SK-N-SH treated with all-trans-retinoic acid at 6 μM for 48 hours (cell line): ENCODE measurements around the gene MTARC1.

Experiments used
- ATAC-seq: fragments of 200-7000 bp; cut with Tn5 transposase; 3 replicates; pipeline ENCODE4 v1.9.1; 2020; ENCODE audit warnings: mild to moderate bottlenecking, moderate library complexity
- ARNTL ChIP-seq: fragments of 450-650 bp; formaldehyde crosslinking; IDR thresholded peaks from 2 replicates; pipeline ENCODE4 v1.5.0; 2020; ENCODE audit warnings: low read depth, mild to moderate bottlenecking, moderate library complexity, borderline replicate concordance
- BACH2 ChIP-seq: fragments of 250-450 bp; sonication (Bioruptor Pico); IDR thresholded peaks from 2 replicates; pipeline ENCODE4 v1.9.0; 2021; ENCODE audit warnings: mild to moderate bottlenecking, borderline replicate concordance
- CREB5 ChIP-seq: fragments of 250-450 bp; sonication (Bioruptor Pico); IDR thresholded peaks from 2 replicates; pipeline ENCODE4 v1.5.1; 2020; ENCODE audit warnings: low read depth, mild to moderate bottlenecking, moderate library complexity
- CSDC2 ChIP-seq: fragments of 250-450 bp; sonication (Bioruptor Pico); IDR thresholded peaks from 2 replicates; pipeline ENCODE4 v1.5.0; 2020; ENCODE audit warnings: mild to moderate bottlenecking, moderate library complexity
- ESRRG ChIP-seq: fragments of 250-450 bp; sonication (Bioruptor Pico); IDR thresholded peaks from 2 replicates; pipeline ENCODE4 v1.6.1; 2021; ENCODE audit warnings: mild to moderate bottlenecking
- GLIS3 ChIP-seq: fragments of 250-450 bp; sonication (Bioruptor Pico); IDR thresholded peaks from 2 replicates; pipeline ENCODE4 v1.5.0; 2020; ENCODE audit warnings: mild to moderate bottlenecking, moderate library complexity
- ISL1 ChIP-seq: fragments of 250-450 bp; sonication (Bioruptor Pico); IDR thresholded peaks from 2 replicates; pipeline ENCODE4 v2.1.2; 2022; ENCODE audit warnings: mild to moderate bottlenecking, moderate library complexity
- OSR1 ChIP-seq: fragments of 250-450 bp; sonication (Bioruptor Pico); IDR thresholded peaks from 2 replicates; pipeline ENCODE4 v1.8.0; 2022; ENCODE audit warnings: moderate library complexity, mild to moderate bottlenecking, inconsistent platforms
- POU6F1 ChIP-seq: fragments of 250-450 bp; sonication (Bioruptor Pico); IDR thresholded peaks from 2 replicates; pipeline ENCODE4 v1.8.0; 2021; ENCODE audit warnings: low read depth, mild to moderate bottlenecking, moderate library complexity, borderline replicate concordance
- PPARA ChIP-seq: fragments of 250-450 bp; sonication (Bioruptor Pico); IDR thresholded peaks from 2 replicates; pipeline ENCODE4 v1.5.0; 2020; ENCODE audit warnings: mild to moderate bottlenecking, borderline replicate concordance
- RARB ChIP-seq: fragments of 250-450 bp; sonication (Bioruptor Pico); IDR thresholded peaks from 2 replicates; pipeline ENCODE4 v1.8.0; 2021; ENCODE audit warnings: mild to moderate bottlenecking, moderate library complexity
- SNAI2 ChIP-seq: fragments of 250-450 bp; sonication (Bioruptor Pico); IDR thresholded peaks from 2 replicates; pipeline ENCODE4 v1.5.0; 2020; ENCODE audit warnings: mild to moderate bottlenecking, moderate library complexity
- TCF4 ChIP-seq: fragments of 250-450 bp; sonication (Bioruptor Pico); IDR thresholded peaks from 2 replicates; pipeline ENCODE4 v1.8.0; 2021; ENCODE audit warnings: mild to moderate bottlenecking, moderate library complexity, borderline replicate concordance
- TOX ChIP-seq: fragments of 250-450 bp; sonication (Bioruptor Pico); IDR thresholded peaks from 2 replicates; pipeline ENCODE4 v1.8.0; 2021; ENCODE audit warnings: mild to moderate bottlenecking, moderate library complexity, borderline replicate concordance
- TSHZ2 ChIP-seq: fragments of 250-450 bp; sonication (Bioruptor Pico); IDR thresholded peaks from 2 replicates; pipeline ENCODE4 v1.5.0; 2020; ENCODE audit warnings: mild to moderate bottlenecking, moderate library complexity
- ZC3H10 ChIP-seq: fragments of 250-450 bp; sonication (Bioruptor Pico); IDR thresholded peaks from 2 replicates; pipeline ENCODE4 v1.5.1; 2021; ENCODE audit warnings: mild to moderate bottlenecking, moderate library complexity
- ZFP3 ChIP-seq: fragments of 250-450 bp; sonication (Bioruptor Pico); IDR thresholded peaks from 2 replicates; pipeline ENCODE4 v1.5.0; 2020; ENCODE audit warnings: mild to moderate bottlenecking, moderate library complexity
- ZFP30 ChIP-seq: fragments of 450-650 bp; formaldehyde crosslinking; IDR thresholded peaks from 2 replicates; pipeline ENCODE4 v1.5.0; 2022; ENCODE audit warnings: mild to moderate bottlenecking, moderate library complexity
- ZNF565 ChIP-seq: fragments of 450-650 bp; formaldehyde crosslinking; conservative IDR thresholded peaks from 2 replicates; pipeline ENCODE4 v1.5.0; 2020; ENCODE audit warnings: low read depth, mild to moderate bottlenecking, moderate library complexity
- ZNF70 ChIP-seq: fragments of 450-650 bp; formaldehyde crosslinking; IDR thresholded peaks from 2 replicates; pipeline ENCODE4 v1.5.0; 2020; ENCODE audit warnings: mild to moderate bottlenecking, moderate library complexity
- TF ChIP-seq, protein P1 (sequence below): fragments of 250-450 bp; sonication (Bioruptor Pico); IDR thresholded peaks from 2 replicates; pipeline ENCODE4 v1.8.0; 2020; ENCODE audit warnings: mild to moderate bottlenecking, moderate library complexity, borderline replicate concordance

MTARC1 gene

DNA sequence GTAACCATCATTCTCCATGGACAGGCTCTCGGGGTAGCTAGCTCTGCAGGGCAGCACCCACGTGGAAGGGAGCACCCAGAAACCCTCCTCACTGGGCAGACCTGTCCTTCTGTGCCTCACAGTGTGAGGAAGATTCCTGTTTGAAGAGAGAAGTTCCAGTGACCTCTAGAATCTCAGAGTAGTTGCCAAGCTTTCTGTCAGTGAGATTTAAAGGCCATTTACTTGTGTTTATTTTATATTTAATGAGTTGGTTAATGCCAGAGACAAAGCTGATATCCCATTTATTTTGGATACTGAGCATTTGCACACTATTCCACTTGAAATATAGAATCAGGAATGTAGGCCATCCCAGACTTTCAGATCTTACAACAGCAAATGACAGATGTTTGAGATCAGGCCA lies 28.7 kb downstream of the MTARC1 start:
- ATAC-seq: no peak
- no peak for TF ChIP-seq RARB (CRISPR knock-in tag)
- no peak for TF ChIP-seq POU6F1 (CRISPR knock-in tag)
- no peak for TF ChIP-seq ZNF565
- TF ChIP-seq, protein P1, sequence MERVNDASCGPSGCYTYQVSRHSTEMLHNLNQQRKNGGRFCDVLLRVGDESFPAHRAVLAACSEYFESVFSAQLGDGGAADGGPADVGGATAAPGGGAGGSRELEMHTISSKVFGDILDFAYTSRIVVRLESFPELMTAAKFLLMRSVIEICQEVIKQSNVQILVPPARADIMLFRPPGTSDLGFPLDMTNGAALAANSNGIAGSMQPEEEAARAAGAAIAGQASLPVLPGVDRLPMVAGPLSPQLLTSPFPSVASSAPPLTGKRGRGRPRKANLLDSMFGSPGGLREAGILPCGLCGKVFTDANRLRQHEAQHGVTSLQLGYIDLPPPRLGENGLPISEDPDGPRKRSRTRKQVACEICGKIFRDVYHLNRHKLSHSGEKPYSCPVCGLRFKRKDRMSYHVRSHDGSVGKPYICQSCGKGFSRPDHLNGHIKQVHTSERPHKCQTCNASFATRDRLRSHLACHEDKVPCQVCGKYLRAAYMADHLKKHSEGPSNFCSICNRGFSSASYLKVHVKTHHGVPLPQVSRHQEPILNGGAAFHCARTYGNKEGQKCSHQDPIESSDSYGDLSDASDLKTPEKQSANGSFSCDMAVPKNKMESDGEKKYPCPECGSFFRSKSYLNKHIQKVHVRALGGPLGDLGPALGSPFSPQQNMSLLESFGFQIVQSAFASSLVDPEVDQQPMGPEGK (CRISPR knock-in tag): no peak
- TF ChIP-seq ZC3H10 (CRISPR knock-in tag): no peak
- no peak for TF ChIP-seq ZFP3 (CRISPR knock-in tag)
- no peak for TF ChIP-seq ARNTL
- no peak for TF ChIP-seq ZNF70 (CRISPR knock-in tag)
- TF ChIP-seq BACH2: no peak
- TF ChIP-seq SNAI2 (CRISPR knock-in tag): no peak
- no peak for TF ChIP-seq CSDC2 (CRISPR knock-in tag)
- no peak for TF ChIP-seq GLIS3 (CRISPR knock-in tag)
- TF ChIP-seq ISL1 (CRISPR knock-in tag): no peak
- TF ChIP-seq PPARA: no peak
- TF ChIP-seq ZFP30 (CRISPR knock-in tag): no peak
- no peak for TF ChIP-seq ESRRG
- TF ChIP-seq TCF4 (CRISPR knock-in tag): no peak

DNA sequence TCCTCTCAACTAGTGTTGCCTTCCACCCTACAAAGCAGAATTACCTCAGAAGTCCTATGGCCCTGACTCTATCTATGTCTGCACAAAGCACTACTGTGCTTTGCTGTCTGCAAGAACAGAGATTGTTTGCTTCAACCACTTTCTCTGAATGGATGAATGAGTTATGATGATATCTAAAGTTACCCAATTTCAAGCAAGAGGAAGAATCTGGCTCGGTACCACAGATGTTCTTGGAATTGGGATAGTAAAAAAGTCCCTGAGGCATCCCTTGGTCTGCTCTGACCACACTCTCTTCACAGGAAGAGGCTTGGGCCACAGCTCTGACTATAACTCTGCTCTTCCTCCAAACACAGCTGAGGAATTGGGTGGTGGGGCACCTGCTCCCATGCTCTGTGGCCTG lies 31.2 kb downstream of the MTARC1 start:
- ATAC-seq: no peak

GRCh38 chr1:220818421-220819173 lies 31.9 kb downstream of the MTARC1 start:
- peak; percentile 75 for ATAC-seq
- no peak for TF ChIP-seq ZNF70 (CRISPR knock-in tag)
- no peak for TF ChIP-seq OSR1
- TF ChIP-seq POU6F1 (CRISPR knock-in tag): peak; percentile 56; the same call in 1 of the 2 replicates
- no peak for TF ChIP-seq BACH2
- no peak for TF ChIP-seq TSHZ2
- TF ChIP-seq ESRRG: no peak
- TF ChIP-seq ZC3H10 (CRISPR knock-in tag): no peak
- TF ChIP-seq ARNTL: no peak
- no peak for TF ChIP-seq TCF4 (CRISPR knock-in tag)
- TF ChIP-seq TOX (CRISPR knock-in tag): peak; percentile 63; the same call in 1 of the 2 replicates
- TF ChIP-seq GLIS3 (CRISPR knock-in tag): no peak

More for the DNA sequence above, 31.2 kb downstream of the MTARC1 start:
- TF ChIP-seq ARNTL (no peak), RARB (CRISPR knock-in tag) (no peak), ISL1 (CRISPR knock-in tag) (no peak), POU6F1 (CRISPR knock-in tag) (no peak), TCF4 (CRISPR knock-in tag) (no peak), ZFP30 (CRISPR knock-in tag) (no peak), ZC3H10 (CRISPR knock-in tag) (no peak), CREB5 (no peak), ZNF70 (CRISPR knock-in tag) (no peak)
